ENCODE data around the gene WWTR1.

- TF ChIP-seq CTCF (IDR thresholded peaks at IDR 0.05) (no peak), POLR2A (IDR thresholded peaks at IDR 0.05) (no peak)
These were observed 71.0 kb downstream of the WWTR1 start for GRCh38 chr3:149586871-149587270.

All from testis (tissue), 2 donors.